NCI-H1048 (cell line): Measurements from ENCODE around the gene UGGT1.
A peak's percentile ranks its signal among the peaks of the same experiment; 100 is the strongest.

Experiments used
- DNase-seq: peaks from one replicate; lab custom pipeline; 2025; lab: John Stamatoyannopoulos, UW

Gene UGGT1

GRCh38 chr2:128219891-128220290 lies 128.9 kb downstream of the UGGT1 start:
- DNase-seq = no peak

DNA sequence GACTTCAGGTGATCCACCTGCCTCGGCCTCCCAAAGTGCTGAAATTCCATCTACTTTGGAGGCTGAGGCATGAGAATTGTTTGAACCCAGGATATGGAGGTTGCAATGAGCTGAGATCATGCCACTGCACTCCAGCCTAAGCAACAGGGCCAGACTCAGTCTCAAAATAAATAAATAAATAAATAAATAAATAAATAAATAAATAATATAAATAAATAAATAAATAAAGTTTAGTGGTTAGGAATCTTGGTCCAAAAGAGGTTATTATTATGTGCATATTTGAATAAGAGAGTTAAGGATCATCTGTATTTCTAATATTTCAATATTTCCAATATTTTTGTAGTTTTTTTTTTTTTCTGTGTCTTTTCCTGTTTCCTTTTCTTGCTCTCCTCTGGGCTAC lies 136.9 kb downstream of the UGGT1 start:
- DNase-seq = no peak

- no peak for DNase-seq
Observed at GRCh38 chr2:128228894-128229293, 137.9 kb downstream of the UGGT1 start.

DNA sequence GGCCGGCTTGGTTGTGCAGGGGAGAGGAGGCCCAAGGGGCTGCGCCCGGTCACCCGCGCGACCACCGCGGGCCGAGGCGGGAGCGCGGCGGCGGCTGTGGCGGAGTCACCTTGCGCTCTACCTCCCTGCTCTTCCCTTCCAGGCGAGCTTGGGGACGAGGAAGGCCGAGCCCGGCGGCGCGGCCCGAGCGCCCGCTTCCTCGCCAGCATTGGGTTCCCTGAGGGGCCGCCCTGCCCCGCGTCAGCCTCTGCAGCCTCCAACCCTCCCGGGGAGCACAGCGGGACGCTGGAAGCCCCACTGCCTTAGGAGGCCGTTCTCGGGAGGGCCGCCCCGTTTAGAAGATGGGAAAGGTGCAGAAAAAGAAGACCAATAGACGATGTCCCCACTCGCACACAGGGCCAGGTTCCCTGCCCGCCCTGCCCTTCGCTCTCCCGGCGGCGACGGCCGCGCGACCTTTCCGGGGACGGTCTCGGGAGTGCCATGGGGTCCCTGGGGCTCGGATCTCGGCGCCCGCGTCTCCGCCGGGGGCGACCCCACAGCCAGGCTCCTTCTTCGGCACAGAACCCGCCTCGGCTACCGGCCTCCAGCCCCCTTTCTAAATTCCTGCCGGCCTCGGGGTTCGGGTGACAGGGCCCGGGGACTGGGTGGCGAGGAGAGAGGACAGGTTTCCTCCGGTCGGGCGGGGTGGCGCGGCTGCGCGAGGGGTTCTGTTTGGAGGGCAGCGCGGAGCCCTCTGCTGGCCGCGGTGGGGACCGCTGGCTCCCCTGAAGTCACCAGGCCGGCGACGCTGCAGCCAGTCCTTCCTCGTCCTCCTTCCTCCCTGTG lies 142.2 kb downstream of the UGGT1 start:
- DNase-seq = peak; percentile 44

DNA sequence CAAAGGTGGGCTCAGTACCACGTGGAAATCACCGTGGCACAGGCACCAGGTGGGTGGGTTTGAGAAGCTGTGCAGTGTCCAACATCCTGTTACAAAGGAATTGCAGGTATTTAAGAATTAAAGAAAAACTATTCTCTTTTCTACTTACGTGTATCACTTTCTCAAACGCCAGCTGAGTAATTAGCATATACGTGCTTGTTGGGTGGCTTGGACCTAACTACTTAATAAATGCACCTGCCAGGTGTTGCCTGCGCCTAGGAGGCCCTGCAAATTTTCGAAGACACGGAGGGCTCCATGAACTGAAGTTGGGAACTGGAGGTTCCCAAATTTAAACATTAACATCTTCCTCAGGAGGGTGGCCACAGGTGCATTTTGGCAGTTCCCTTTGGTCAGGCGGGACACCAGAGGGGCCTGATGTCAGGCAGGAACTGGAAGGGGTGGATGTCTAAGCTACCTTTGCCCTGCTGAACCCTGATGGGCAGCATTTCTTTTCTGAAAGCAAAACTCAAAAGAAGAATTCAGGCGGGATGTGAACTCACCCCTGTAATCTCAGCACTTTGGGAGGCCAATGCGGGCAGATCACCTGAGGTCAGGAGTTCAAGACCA lies 142.9 kb downstream of the UGGT1 start:
- no peak for DNase-seq

DNA sequence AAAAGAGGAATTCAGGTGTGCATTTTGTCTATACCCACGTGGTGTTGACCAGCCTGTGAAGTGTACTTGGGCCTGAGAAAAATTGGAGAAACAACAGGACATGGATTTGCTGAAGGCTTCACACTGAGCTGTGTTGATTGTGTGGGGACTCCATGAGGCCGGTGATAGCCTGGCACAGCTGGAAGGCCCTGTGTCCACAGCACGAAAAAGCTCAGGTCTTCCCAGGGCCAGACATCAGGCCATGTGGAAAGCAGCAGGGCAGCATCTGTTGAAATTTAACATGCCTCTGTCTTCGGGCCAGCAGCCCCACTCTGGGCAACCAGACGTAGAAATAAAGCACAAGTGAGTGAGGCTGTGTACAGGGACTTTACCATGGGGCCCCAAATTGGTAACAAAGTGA lies 143.6 kb downstream of the UGGT1 start:
- no peak for DNase-seq

- no peak for DNase-seq
Observed at GRCh38 chr2:128235581-128235980, 144.6 kb downstream of the UGGT1 start.

GRCh38 chr2:128236491-128237035 lies 145.6 kb downstream of the UGGT1 start:
- no peak for DNase-seq

DNA sequence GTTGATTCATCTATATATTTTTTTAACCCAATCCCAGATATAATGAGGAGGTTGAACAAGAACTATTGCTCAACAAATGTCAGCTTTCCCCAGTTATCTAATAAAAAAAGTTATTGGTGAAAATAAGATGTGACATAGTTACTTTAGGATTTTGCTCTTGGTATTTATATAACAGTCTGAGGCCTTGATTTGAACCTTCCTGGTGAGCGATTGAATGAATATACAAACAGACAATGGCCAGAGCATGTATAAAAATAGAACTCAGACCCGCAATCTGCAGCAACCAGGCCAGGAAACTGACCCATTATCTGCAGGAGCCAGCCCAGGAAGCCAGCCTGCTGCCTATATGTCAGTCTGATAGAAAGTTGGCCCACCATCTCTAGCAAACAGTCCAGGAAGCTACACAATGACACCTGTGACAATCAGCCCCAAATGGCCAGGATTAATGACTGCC lies 146.1 kb downstream of the UGGT1 start:
- no peak for DNase-seq

DNA sequence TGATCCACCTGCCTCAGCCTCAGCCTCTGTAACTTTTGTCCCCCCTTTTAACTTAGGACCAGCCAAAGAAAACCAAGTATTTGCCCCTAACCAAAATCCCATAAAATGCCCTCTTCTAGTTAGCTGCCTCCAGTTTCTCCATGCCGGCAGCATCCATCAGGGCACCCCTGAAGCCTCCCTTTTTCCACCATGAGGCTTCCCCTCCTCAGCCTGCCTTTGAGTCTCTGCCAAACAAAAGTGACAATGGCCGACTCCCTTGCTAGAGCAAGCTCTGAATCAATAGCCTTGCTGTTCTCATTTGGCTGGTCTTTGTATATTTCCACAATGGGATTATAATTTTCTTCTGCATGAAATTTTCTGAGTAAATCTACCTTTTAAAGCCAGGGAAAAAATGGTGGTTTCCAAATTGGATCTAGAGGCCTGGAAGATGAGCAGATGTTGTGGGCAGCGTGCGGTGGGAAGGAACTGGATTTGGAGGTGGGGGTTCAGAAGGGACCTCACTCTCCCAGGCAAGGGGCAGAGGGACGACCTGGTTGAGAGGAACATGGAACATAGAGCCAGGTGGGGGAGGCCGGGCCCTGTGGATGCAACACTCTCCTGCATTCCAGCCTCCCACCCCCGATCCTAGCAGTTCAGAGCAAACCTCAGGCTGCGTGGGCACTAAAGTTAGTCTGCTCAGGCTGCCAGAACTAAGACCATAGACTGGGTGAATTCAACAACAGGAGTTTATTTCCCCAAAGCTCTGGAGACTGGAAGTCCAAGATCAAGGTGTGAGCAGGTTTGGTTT lies 147.1 kb downstream of the UGGT1 start:
- DNase-seq = no peak

DNA sequence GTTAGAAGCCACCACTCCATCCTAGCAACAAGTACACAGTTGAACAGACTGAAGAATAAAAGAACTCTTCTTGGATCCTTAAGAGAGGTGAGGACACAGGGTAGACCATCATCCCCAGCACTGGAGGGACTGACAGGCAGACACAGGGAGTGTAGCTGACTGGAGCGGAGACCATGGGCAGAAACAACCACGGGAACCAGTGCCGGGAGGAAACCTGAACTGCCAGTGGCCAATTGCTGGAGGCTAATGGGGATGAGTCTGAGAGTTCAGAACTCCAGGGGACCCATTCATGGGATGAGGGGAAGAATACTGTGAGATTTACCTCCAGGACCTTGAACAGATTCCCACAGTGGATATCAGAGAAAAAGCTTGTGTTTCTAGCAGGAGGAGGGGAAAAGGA lies 150.9 kb downstream of the UGGT1 start:
- DNase-seq = no peak
